Neutrophil (primary cell): ENCODE data around the gene C2orf42.

Experiments used
- H3K27ac ChIP-seq: fragments of 200-600 bp; sonication (generic); 2 replicates; pipeline ENCODE4 v1.5.1; 2016; ENCODE audit warnings: mild to moderate bottlenecking, moderate library complexity
- H3K27me3 ChIP-seq: fragments of 200-600 bp; sonication (generic); 2 replicates; pipeline ENCODE4 v1.6.0; 2016; ENCODE audit warnings: mild to moderate bottlenecking
- H3K36me3 ChIP-seq: fragments of 200-600 bp; sonication (generic); 2 replicates; pipeline ENCODE4 v1.5.1; 2017
- H3K4me1 ChIP-seq, 2 experiments: fragments of 200-600 bp in 1 of 2; sonication (generic) in 1 of 2; 1 replicate in 1 of 2; 2 replicates in 1 of 2; pipeline versions ENCODE4 v1.5.1 to v1.6.1; 2013 to 2016; ENCODE audit warnings: low read depth in 1 of 2, low read length in 1 of 2, mild to moderate bottlenecking in 1 of 2, moderate library complexity in 1 of 2; ENCODE audit not compliant: control insufficient read depth in 1 of 2, insufficient read depth in 1 of 2
- H3K4me3 ChIP-seq, 2 experiments: fragments of 200-600 bp in 1 of 2; sonication (generic) in 1 of 2; 1 replicate in 1 of 2; 2 replicates in 1 of 2; pipeline ENCODE4 v1.5.1; 2013 to 2016; ENCODE audit warnings: low read depth in 1 of 2, low read length in 1 of 2, mild to moderate bottlenecking in 1 of 2, moderate library complexity in 1 of 2
- H3K9me3 ChIP-seq: fragments of 200-600 bp; sonication (generic); 2 replicates; pipeline ENCODE4 v1.5.1; 2016
- CTCF ChIP-seq: fragments of 200-600 bp; sonication (generic); IDR thresholded peaks from 2 replicates; pipeline ENCODE4 v1.5.1; 2016; ENCODE audit warnings: antibody characterized with exemption

C2orf42 gene

DNA sequence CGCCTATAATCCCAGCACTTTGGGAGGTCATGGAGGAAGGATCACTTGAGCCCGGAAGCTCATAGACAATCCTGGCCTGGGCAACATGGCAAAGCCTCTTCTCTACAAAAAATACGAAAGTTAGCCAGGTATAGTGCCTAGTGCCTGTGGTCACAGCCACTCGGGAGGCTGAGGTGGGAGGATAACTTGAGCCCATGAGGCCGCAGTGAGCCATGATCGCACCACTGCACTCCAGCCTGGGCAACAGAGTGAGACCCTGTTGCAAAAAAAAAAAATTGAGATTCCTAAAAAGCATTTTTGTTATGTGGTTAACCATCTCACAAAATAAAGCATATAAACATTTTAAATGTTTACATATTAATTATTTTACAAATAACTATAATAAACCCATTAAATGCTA, 89.6 kb downstream of the C2orf42 start:
- H3K36me3 ChIP-seq = no peaks in the 10 kb centered on the region
- no peak overlapping the region for H3K27ac ChIP-seq
- peaks cover 20 to 21% of the 10 kb centered on the region in 2 experiments for H3K4me1 ChIP-seq
- H3K4me3 ChIP-seq = no peak overlapping the region
- no peak for TF ChIP-seq CTCF
- H3K27me3 ChIP-seq = no peaks in the 10 kb centered on the region
- H3K9me3 ChIP-seq = no peaks in the 10 kb centered on the region
